Erythroblast (primary cell): ENCODE data around the gene CCDC59.

ENCODE experiments used
- GATA1 ChIP-seq: IDR thresholded peaks from 2 replicates; pipeline ENCODE4 v1.6.1; 2011; ENCODE audit warnings: low read depth, mild to moderate bottlenecking, control low read depth, low read length, moderate library complexity
- POLR2A ChIP-seq: IDR thresholded peaks from 2 replicates; pipeline ENCODE4 v1.6.1; 2011; ENCODE audit warnings: mild to moderate bottlenecking, low read length

GRCh38 chr12:82319276-82319675 lies 38.9 kb downstream of the CCDC59 start:
- TF ChIP-seq POLR2A: no peak
- no peak for TF ChIP-seq GATA1
